Measurements from ENCODE around the gene LAMA4.
"Not testable (repeated sequence)": the region's sequence is repeated elsewhere in the genome, so short reads cannot be mapped to it uniquely, and the experiment has no call there.

The LAMA4 gene

DNA sequence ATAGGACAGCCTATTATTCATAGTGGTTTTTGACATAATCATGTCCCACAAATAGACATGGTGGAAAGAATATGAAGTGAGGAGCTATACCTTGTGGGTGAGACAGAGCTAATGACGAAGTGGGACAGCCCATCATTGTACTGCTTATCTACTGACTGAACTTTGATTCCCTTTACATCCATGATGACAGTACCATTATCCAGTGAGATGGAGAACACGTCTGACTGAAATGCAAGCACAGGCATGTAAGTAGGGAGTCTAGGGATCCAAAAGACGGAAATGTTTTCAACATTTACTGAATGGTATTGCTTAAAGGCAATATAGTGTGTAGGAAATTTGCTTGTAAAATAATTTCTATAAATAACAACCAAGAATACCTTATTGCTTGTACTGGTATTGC, 123.5 kb downstream of the LAMA4 start:
- no peak for DNase-seq

DNA sequence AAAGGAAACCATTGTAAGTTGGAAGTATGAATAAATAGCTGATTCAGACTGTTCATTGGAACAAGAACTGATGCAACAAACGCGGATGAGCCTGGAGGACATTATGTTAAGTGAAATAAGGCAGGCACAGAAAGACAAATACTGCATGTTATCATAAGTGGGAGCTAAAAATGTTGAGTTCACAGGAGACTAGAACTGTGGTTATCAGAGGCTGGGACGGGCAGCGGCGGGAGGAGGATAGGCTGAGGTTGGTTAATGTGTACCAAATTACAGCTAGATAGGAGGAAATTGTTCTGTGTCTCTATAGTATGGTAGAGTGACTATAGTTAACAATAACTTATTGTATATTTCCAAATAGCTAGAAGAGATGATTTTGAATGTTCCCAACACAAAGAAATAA, 126.2 kb downstream of the LAMA4 start:
- DNase-seq, result no peak

DNA sequence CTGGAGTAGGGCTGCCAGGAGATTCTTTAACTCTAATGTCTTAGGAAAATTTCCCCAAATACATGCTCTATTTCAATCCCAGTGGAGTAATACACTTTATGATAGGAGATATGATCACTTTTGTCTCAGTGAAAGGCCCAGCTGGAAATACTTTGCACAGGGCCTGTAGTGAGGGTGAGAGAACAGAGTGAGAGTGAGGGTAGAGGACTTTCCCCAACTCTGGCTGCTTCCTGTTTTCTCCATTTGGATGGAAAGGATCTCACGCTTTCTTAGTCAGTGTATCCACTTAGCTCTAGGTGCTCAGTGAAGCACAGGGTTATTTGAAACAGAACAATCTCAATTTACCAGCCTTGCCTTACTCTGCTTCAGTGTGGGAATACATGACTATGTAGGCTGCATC, 130.4 kb downstream of the LAMA4 start:
- no peak for DNase-seq

DNA sequence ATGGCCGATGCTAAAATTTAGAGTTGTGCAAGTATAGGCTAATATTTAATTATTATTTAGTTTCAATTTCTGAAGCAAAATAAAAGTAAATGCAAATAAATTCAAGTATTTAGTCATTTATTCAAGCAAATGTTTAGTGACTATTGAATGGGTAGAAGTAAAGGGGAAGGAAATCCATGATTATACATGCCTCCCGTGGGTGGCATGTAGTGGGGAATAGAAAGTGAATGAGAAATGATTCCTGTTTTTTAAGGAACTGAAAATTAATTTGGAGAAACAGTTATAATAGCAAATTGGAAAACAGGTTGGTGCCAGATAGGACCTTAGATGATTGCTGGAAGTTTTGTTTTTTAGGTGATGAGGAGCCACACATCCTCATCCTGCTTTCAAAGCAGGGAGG, 131.6 kb downstream of the LAMA4 start:
- DNase-seq, result no peak

DNA sequence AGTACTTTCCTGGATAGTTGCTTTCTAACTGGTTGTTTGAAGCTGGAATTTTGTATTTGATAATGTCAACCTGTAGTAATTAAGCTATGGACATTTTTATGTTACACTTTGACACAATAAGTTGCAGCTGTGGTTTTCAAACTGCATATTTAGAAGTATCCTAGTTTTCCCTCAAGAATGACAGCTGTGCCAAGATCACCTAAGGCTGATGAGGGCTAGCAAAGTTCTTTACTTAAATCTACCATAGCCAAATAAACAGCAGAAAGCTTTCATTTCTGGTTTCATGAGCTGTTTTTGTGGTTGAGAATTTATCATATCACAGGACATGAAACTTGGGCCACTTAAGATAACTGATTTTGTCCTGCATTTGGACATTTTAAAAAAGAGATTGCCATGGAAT, 136.3 kb downstream of the LAMA4 start:
- DNase-seq, result no peak

DNA sequence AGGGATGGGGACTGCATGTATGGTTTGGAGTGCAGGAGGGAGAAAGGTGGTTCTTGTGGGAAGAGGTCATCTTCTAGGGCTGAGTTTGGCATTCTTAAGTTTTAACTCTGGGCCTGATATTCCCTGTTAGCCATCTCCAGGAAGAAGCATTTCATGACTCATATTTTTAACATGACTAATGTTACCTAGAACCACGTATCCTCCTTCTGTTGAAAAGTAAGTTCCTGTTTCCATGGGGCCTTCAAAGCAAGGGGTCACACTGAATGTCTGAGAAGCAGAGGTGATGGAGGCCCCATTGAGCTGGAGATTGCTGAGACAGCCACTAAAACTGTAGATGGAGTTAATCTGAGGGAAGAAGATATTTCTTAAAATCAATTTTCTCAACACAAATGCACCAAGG, 136.8 kb downstream of the LAMA4 start:
- DNase-seq, result no peak

DNA sequence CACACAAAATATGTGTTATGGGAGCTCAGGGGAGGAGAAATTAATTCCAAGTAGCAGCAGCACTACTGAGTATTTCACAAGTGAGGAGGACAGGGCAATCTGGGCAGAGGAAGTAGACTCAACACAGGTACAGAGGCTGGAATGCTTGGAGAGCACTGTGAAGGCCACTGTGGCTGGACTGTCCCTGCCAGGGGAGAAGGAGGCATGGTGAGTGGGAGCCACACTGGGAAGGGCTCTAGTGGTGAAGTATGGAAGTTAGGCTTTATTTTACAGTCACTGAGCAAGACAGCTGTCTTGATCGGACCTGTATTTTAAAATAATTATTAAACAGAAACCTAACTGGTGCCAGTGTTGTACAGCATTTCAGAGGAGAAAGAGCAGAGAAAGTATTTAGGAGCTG, 138.1 kb downstream of the LAMA4 start:
- DNase-seq, result no peak

DNA sequence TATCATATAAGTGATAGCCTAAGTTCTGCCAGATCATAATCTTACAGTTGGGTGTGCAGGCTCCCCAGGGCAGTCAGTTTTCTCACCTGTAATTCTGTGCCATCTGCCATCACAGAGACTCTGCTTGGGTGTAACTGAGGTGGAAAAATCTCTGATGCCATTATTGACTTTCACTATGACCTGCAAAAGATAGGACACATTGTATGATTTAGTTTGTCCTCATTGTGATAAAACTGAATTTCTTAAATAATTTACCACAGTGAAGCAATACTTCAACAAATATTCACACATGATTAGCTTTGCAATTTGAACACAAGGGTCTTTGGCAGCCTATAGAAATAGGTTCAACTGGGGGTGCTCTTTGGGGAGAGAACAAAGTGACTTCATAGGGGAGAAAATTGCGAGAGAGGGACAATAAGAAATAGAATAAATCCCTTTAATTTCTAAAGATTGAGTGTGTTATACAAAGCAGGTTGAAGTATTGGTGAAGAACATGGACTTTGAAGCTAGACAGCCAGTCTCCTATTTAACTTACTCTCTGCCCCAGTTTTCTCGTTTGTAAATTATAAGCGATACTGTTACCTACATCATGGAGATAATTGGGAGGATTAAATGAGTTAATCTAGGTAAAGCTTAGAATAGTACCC, 139.7 kb downstream of the LAMA4 start:
- DNase-seq, result no peak

DNA sequence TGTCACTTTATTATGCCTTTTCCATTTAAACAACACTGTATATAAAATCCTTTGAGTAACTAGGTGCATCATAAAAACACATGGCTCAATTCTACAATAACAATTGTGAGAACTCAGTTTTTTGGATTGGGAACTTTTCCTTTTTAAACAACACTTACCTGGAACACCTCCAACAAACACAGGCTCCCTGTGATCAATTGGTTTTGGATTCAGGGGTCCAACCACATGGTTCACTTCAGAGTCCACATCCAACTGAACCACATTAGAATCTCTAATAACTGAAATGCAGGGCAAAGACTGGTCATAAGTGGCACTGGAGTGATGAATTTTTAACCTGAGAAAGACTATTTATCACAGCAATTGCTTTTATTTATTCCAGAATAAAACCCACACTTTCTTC, 140.4 kb downstream of the LAMA4 start:
- DNase-seq, result no peak

DNA sequence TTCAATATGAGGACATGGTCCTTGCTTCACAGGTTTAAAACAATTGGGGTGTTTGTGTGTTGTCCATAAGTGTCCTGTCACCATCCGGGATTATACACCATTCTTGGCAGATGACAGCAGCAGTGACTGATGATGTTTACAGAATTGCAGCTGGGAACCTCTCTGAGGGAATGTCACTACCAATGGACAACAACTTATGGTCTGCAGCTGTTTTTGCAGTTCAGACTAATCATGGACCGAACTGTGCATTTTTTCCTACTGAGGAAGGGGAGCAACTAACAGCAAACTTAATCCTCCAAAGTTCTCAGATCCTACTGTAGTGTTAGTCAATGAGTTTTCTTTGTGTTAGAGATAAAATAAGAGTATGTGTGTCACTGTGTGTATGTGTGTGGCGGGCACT, 140.9 kb downstream of the LAMA4 start:
- DNase-seq, result no peak

DNA sequence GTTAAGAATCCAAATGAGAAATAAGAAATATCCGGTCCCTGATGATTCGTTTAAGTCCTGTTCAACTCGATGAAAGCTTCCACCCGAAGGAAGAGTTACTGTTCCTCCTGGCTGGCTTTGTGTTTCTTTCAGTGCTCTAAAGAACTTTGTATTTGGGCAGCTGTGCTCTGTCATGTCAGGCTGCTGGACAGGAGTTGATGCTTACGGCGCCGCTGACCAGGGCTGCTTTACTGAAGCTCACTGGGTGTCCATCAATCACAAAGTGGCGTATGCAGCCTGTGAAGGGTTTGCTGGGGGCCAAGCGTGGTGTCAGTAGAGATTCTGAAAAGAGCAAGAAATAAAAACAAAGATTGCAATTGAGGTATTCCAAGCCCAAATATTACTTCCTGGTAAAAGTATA, 145.1 kb downstream of the LAMA4 start:
- DNase-seq, result no peak

DNA sequence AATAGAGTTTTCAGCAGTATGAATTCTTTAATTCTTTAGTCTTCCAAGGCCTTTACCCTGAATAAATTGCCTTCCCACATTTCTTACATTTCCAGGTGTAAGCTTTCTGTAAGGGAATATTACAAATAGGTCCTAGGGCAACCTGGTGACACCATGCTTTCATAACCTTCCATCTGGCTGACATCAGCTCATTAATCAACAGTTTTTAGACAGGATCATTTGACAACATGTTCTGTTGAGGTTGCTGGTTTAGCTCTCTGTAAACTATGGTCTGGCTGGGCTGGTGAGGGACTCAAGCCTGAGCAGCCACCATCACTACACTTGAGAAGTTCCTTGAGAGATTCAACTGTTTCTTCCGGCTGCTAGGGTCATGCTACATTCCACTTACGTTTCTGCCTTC, 147.8 kb downstream of the LAMA4 start:
- DNase-seq, result no peak

DNA sequence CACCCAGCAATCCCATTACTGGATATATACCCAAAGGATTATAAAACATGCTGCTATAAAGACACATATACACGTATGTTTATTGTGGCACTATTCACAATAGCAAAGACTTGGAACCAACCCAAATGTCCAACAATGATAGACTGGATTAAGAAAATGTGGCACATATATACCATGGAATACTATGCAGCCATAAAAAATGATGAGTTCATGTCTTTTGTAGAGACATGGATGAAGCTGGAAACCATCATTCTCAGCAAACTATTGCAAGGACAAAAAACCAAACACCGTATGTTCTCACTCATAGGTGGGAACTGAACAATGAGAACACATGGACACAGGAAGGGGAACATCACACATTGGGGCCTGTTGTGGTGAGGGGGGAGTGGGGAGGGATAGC, 148.3 kb downstream of the LAMA4 start:
- DNase-seq, result not testable (repeated sequence)

DNA sequence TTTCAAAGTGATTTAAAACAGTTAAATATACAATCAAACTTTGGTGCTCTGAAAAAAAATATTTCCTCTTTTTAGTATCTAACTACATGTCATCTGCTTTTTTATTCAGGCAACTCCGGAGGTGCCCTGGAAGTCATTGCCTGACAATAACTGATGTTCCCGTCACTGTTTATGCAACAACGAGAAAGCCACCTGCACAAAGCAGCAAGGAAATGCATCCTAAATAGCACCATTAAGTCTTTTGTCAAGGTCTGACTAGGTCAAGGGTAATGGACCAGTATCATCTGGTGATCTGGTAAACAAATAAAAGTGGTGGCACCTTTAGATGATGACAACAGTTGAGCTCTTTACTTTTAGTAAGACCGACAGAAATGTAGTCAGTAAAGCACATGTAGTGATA, 153.8 kb downstream of the LAMA4 start:
- DNase-seq, result no peak

DNA sequence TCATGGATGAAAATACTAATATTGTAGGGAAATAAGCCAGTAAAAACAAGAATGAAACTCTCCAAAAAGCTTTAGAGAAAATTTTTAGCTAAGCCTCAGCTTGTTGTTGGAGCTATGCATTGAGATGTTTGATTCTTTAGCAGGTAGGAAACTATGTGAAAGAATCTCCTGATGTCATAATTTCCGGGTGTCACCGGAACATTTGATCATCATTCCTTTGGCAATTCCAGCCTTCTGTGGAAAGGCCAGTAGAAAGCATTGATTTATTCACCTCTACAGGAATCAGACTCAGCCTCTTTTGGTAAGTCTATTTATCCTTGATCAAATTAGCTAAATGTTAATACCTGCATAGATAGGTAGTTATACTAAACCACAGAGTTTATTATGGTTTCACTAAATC, 157.5 kb downstream of the LAMA4 start:
- no peak for DNase-seq

DNA sequence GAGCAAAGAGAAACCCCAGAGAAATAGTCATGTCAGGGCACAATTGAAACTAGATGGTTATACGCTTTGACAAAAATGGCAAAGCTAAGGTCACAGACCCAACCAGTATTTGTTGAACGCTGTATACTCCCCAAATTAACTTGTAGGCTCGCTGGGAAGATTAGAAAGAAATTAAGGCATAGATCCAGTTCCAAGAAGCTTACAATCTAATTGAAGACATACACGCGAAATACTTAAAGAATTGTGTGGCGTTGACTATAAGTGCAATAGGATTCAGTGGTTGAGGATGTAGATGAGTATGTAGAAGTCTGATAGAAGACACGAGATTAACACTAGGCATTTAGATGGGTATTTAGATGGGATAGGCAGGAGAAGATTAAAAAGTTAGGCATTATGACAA, 166.5 kb downstream of the LAMA4 start:
- no peak for DNase-seq

DNA sequence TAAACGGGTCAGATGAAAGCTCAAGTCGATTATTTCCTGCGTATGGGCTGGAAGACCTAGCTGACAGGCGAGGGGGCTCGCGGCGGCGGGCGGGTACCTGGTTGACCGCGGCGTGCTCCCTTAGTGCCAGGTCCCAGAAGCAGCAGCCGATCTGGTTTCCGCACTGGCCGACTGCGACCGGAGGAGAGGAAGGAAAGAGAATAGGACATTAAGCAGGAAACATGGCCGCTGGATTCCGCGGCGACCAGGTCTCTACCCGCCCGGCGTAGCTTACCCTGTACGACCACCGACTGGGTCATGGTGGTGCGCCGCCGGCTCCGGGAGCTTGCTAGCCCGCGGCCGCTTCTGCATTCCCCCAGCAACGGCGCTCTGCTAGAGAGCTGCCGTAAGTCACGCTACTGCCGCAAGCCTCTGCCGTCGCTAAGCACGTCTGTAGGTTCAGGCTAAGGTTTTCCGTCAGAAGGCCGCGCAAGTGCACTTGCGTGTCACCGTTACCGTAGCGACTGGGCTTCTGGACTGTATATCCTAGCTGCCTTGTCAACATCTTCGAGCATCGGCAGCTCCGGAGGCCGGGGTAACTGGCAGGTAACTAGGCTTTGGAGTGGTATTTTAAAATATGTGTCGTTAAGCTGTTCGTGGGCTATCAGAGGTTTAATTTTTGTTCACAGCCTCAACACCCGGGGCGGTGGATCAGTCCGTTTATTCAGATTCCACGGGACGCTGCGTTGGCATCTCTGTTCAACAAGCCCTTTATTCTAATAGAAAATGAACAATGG, 167.0 kb downstream of the LAMA4 start, which contains the start of the genes FAM229B and TUBE1:
Gene FAM229B, plus strand, starts transcription at position 456 of the 776 bp plus-strand sequence. CDS start 11,693 bp downstream, outside the sequence.
Gene TUBE1, minus strand, starts transcription at position 347 of the 776 bp plus-strand sequence. Its CDS starts 48 bp downstream, at position 299.
- peak; percentile 91 for DNase-seq

DNA sequence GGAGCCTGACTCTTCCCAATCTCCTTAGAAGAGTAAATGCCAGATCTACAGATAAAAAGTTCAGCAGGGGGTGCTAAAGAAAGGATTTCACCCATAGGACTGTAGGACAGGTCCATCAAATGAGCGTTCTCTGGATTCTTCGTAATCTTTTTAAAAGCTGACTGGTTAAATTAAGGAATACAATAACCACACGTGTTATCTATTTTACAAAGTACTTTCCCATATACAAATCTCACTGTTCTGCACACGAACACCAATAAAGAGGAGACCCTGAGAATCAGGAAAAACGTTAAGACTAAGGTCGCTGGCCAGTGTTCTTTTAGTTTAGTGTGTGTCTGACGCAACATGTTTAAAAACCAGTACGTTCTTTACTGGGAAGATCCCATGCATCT, 167.6 kb downstream of the LAMA4 start:
- DNase-seq, result no peak

DNA sequence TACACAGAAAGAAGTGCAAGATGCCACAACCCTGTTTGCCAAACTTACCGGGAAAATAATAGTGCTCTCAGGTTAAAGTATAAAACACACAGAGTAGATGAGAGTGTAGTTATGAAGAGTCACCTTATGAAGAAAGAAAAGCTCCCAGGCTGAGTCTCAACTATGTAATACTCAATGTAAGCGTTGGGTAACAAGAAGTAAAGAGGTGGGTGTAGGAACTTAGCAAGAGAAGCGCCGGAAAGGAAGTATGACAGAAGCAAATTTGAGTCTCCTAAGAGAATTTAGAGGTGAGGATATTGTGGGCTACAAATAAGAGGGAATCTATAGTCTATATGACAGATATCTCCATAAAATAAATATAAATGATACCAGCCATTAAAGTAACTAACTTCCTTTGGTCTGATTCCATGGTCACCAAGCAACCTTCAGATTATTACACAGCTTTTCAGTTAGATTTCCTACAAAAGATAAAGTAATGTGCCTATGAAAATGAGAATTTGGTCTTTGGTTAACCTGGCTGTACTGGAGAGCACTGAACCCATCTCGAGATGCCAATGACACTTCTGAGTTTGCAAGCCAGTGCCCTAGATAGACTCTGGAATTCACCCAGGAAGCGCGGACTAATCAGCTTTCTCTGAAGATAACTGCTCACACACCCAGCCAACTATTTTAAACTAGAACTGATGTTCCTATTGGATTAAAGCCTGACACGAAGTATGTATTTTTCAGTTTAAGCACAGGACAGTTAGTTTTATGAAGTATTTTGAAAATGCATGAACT, 168.9 kb downstream of the LAMA4 start:
- no peak for DNase-seq

DNA sequence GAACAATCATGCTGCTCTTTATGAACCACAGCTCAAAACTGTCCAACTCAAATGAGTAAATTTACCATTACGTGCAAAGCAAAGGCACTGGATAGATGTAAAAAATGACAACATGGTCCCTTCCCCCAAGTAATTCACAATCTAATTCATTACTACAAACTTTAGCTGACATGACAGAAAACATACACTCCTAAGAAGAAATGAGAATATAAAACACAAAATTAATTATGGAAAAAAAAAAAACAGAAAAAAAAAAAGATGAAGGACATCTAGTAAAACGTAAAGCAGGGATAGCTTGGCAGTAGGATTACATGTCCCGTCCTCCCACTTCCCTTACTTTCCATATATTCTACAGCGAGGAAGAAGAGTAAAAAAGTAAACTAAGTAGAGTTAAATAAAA, 172.8 kb downstream of the LAMA4 start:
- DNase-seq, result no peak

DNA sequence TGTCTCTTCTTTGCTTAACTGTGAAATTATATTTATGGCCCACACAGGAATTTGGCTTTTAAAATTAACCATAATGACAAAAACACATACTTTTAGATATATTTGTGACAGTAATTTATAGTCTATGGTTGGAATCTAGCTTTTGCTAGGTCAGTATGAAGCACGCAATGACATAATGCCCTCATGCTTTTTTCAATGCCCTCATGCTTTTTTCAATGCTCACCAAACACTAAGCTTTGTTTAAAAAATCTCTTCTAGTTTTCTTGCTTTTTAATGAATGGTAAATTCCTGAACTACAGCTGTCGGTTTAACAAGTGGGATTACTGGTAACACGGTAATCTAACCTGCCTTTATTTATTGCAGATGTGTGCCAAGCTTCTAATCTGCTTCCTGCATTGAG, 187.8 kb downstream of the LAMA4 start:
- DNase-seq, result no peak

DNA sequence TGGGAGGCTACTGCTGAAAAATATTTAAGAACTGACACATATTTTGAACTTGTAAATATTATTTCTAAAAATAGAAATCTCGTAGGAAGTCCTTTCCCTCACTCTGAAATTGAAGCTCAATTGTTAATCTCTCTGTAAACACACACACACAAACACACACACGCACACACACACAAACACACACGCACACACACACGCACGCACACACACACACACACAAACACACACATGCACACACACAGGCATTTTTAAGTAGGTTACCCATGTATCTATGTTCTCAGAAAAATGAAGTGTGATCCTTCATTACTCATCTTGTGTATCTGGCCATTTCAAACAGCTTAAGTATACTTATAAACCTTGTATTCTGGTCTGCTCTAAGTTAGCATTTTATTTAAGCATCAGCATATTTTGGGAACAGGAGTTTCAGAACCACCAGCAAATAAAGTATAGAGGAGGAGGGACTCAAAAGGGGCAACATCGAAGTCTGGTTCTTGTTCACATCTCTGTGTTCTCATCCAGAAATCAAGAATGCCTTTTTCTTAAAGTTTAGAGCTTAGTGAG, 188.9 kb downstream of the LAMA4 start:
- DNase-seq, result no peak

DNA sequence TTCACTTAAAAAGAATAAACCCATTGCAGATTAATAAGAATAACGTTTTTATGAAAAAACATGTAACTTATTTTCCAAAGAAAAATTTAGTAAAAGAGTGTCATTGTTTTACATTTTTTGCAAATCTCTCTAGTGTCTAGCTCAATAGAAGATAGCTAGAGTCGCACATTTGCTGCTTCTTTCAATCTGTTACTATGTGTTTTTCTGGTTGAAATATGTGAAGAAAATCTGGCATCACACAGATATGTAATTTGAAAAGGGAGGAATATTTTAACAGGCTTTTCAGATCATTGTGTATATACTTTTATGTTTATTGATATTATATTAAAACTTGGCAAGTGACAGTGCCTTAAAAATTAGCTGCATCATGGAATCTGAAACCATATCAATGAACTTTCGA, 191.4 kb downstream of the LAMA4 start:
- DNase-seq, result no peak

DNA sequence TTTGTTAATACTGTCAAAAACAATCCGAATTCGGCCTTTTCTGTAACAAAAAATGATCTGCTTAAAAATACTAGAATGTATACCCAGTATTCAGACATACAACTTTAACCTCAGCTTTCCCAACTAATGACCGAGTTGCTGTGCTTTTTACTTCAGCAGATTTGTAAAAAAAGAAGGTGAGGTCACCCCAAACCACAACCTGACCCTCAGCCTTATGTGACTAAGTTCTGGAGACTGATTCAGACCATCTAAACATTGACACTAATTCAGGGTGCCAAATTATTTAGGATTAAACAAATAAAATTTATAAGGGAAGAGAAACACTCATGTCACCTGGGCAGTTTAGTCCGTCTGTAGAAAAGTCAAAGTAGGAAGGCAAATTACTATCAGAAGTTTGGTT, 192.8 kb downstream of the LAMA4 start:
- DNase-seq, result no peak

All from activated CD8-positive, alpha-beta memory T cell treated with anti-CD3 and anti-CD28 coated beads for 24 hours (primary cell).